Measurements from ENCODE around the gene PMF1.

GRCh38 chr1:156279837-156280236, 67.0 kb downstream of the PMF1 start:
- no peak for TF ChIP-seq CTCF (IDR thresholded peaks at IDR 0.05)
- no peak for TF ChIP-seq ZFP36 (IDR thresholded peaks at IDR 0.05; ENCODE audit: borderline replicate concordance, partially characterized antibody)
- no peak for TF ChIP-seq MAX (IDR thresholded peaks at IDR 0.05)
- no peak for TF ChIP-seq NPAS2 (CRISPR knock-in tag; IDR thresholded peaks at IDR 0.05; ENCODE audit: borderline replicate concordance)
- no peak for TF ChIP-seq EP300 (IDR thresholded peaks at IDR 0.05)
- no peak for TF ChIP-seq CBX2 (IDR thresholded peaks at IDR 0.05; ENCODE audit: borderline replicate concordance, low read depth)
- TF ChIP-seq CBX8 (IDR thresholded peaks at IDR 0.05), result no peak
- no peak for TF ChIP-seq POLR2A (IDR thresholded peaks at IDR 0.05; ENCODE audit: low read length)
- TF ChIP-seq ELK1 (IDR thresholded peaks at IDR 0.05; ENCODE audit: low read depth, low read length), result no peak
- TF ChIP-seq ESRRA (IDR thresholded peaks at IDR 0.05; ENCODE audit: borderline replicate concordance, low read length), result no peak

All from A549 (cell line).